ENCODE results near the gene CAMKMT.

Gene CAMKMT

GRCh38 chr2:44769349-44770011 is 407.7 kb downstream of the CAMKMT start:
- ATAC-seq (replicated peaks; ENCODE audit: extremely low read depth, poor library complexity, severe bottlenecking) (no peak), DNase-seq (ENCODE audit: low spot score in 2 of 2) (no peak)
- Mint-ChIP-seq H3K27ac (ENCODE audit: low read depth) (no peak overlapping the region), H3K4me3 (no peak overlapping the region), H3K27me3 (no peaks in the 10 kb centered on the region), H3K4me1 (no peaks in the 10 kb centered on the region), H3K9me3 (no peaks in the 10 kb centered on the region), H3K36me3 (ENCODE audit: insufficient read depth) (peaks cover under 1% of the 10 kb centered on the region)

GRCh38 chr2:44770221-44771195 is 408.8 kb downstream of the CAMKMT start:
- no peaks in the 10 kb centered on the region for H3K36me3 Mint-ChIP-seq (ENCODE audit: insufficient read depth)
- ATAC-seq (replicated peaks; ENCODE audit: extremely low read depth, poor library complexity, severe bottlenecking): no peak
- no peak for DNase-seq (ENCODE audit: low spot score in 2 of 2)
- H3K27ac Mint-ChIP-seq (ENCODE audit: low read depth): no peak overlapping the region
- H3K9me3 Mint-ChIP-seq: no peaks in the 10 kb centered on the region
- no peak overlapping the region for H3K4me3 Mint-ChIP-seq
- H3K27me3 Mint-ChIP-seq: no peaks in the 10 kb centered on the region
- no peaks in the 10 kb centered on the region for H3K4me1 Mint-ChIP-seq

GRCh38 chr2:44771522-44771921 is 409.8 kb downstream of the CAMKMT start:
- Mint-ChIP-seq H3K4me1 (no peaks in the 10 kb centered on the region), H3K9me3 (no peaks in the 10 kb centered on the region), H3K27ac (ENCODE audit: low read depth) (no peak overlapping the region), H3K4me3 (no peak overlapping the region), H3K36me3 (ENCODE audit: insufficient read depth) (no peaks in the 10 kb centered on the region), H3K27me3 (no peaks in the 10 kb centered on the region)
- ATAC-seq (replicated peaks; ENCODE audit: extremely low read depth, poor library complexity, severe bottlenecking) (no peak), DNase-seq (ENCODE audit: low spot score in 2 of 2) (no peak)

- no peak overlapping the region for H3K4me3 Mint-ChIP-seq
- no peaks in the 10 kb centered on the region for H3K9me3 Mint-ChIP-seq
- no peaks in the 10 kb centered on the region for H3K4me1 Mint-ChIP-seq
- ATAC-seq (replicated peaks; ENCODE audit: extremely low read depth, poor library complexity, severe bottlenecking): no peak
- no peak for DNase-seq (ENCODE audit: low spot score in 2 of 2)
- no peaks in the 10 kb centered on the region for H3K36me3 Mint-ChIP-seq (ENCODE audit: insufficient read depth)
- no peak overlapping the region for H3K27ac Mint-ChIP-seq (ENCODE audit: low read depth)
- no peaks in the 10 kb centered on the region for H3K27me3 Mint-ChIP-seq
These were observed 410.4 kb downstream of the CAMKMT start for GRCh38 chr2:44772131-44772530.

- H3K27me3 Mint-ChIP-seq: no peaks in the 10 kb centered on the region
- no peak for DNase-seq (ENCODE audit: low spot score in 2 of 2)
These were observed 411.1 kb downstream of the CAMKMT start for GRCh38 chr2:44772669-44773378.

GRCh38 chr2:44774826-44775492 is 413.2 kb downstream of the CAMKMT start:
- Mint-ChIP-seq H3K27me3 (no peaks in the 10 kb centered on the region), H3K4me3 (no peak overlapping the region), H3K27ac (ENCODE audit: low read depth) (no peak overlapping the region), H3K9me3 (no peaks in the 10 kb centered on the region), H3K36me3 (ENCODE audit: insufficient read depth) (no peaks in the 10 kb centered on the region), H3K4me1 (no peaks in the 10 kb centered on the region)
- ATAC-seq (replicated peaks; ENCODE audit: extremely low read depth, poor library complexity, severe bottlenecking) (no peak), DNase-seq (ENCODE audit: low spot score in 2 of 2) (no peak)

More at GRCh38 chr2:44772669-44773378, 411.1 kb downstream of the CAMKMT start:
- Mint-ChIP-seq H3K9me3 (no peaks in the 10 kb centered on the region), H3K27ac (ENCODE audit: low read depth) (no peak overlapping the region), H3K4me3 (no peak overlapping the region), H3K4me1 (no peaks in the 10 kb centered on the region), H3K36me3 (ENCODE audit: insufficient read depth) (no peaks in the 10 kb centered on the region)
- ATAC-seq (replicated peaks; ENCODE audit: extremely low read depth, poor library complexity, severe bottlenecking): no peak

- Mint-ChIP-seq H3K36me3 (ENCODE audit: insufficient read depth) (no peaks in the 10 kb centered on the region), H3K4me1 (no peaks in the 10 kb centered on the region), H3K27ac (ENCODE audit: low read depth) (no peak overlapping the region), H3K27me3 (no peaks in the 10 kb centered on the region), H3K4me3 (no peak overlapping the region), H3K9me3 (no peaks in the 10 kb centered on the region)
- DNase-seq (ENCODE audit: low spot score in 2 of 2) (no peak), ATAC-seq (replicated peaks; ENCODE audit: extremely low read depth, poor library complexity, severe bottlenecking) (no peak)
These were observed 415.3 kb downstream of the CAMKMT start for GRCh38 chr2:44777036-44777435.

GRCh38 chr2:44777537-44777936 is 415.8 kb downstream of the CAMKMT start:
- Mint-ChIP-seq H3K27ac (ENCODE audit: low read depth) (no peak overlapping the region), H3K4me1 (no peaks in the 10 kb centered on the region), H3K4me3 (no peak overlapping the region), H3K9me3 (no peaks in the 10 kb centered on the region), H3K27me3 (no peaks in the 10 kb centered on the region), H3K36me3 (ENCODE audit: insufficient read depth) (no peaks in the 10 kb centered on the region)
- no peak for ATAC-seq (replicated peaks; ENCODE audit: extremely low read depth, poor library complexity, severe bottlenecking)
- no peak for DNase-seq (ENCODE audit: low spot score in 2 of 2)

- Mint-ChIP-seq H3K27ac (ENCODE audit: low read depth) (no peak overlapping the region), H3K36me3 (ENCODE audit: insufficient read depth) (no peaks in the 10 kb centered on the region), H3K4me3 (no peak overlapping the region), H3K9me3 (no peaks in the 10 kb centered on the region), H3K27me3 (no peaks in the 10 kb centered on the region), H3K4me1 (no peaks in the 10 kb centered on the region)
- ATAC-seq (replicated peaks; ENCODE audit: extremely low read depth, poor library complexity, severe bottlenecking) (no peak), DNase-seq (ENCODE audit: low spot score in 2 of 2) (no peak)
These were observed 416.5 kb downstream of the CAMKMT start for GRCh38 chr2:44778221-44778654.

GRCh38 chr2:44778671-44779476 is 417.1 kb downstream of the CAMKMT start:
- ATAC-seq (replicated peaks; ENCODE audit: extremely low read depth, poor library complexity, severe bottlenecking): no peak
- Mint-ChIP-seq H3K27me3 (no peaks in the 10 kb centered on the region), H3K4me3 (no peak overlapping the region), H3K27ac (ENCODE audit: low read depth) (no peak overlapping the region), H3K9me3 (no peaks in the 10 kb centered on the region), H3K36me3 (ENCODE audit: insufficient read depth) (no peaks in the 10 kb centered on the region), H3K4me1 (no peaks in the 10 kb centered on the region)
- no peak for DNase-seq (ENCODE audit: low spot score in 2 of 2)

- DNase-seq (ENCODE audit: low spot score in 2 of 2) (no peak), ATAC-seq (replicated peaks; ENCODE audit: extremely low read depth, poor library complexity, severe bottlenecking) (no peak)
- Mint-ChIP-seq H3K9me3 (no peaks in the 10 kb centered on the region), H3K36me3 (ENCODE audit: insufficient read depth) (no peaks in the 10 kb centered on the region), H3K27ac (ENCODE audit: low read depth) (no peak overlapping the region), H3K27me3 (no peaks in the 10 kb centered on the region), H3K4me1 (no peaks in the 10 kb centered on the region), H3K4me3 (no peak overlapping the region)
These were observed 418.0 kb downstream of the CAMKMT start for GRCh38 chr2:44779793-44780192.

All from central memory CD8-positive, alpha-beta T cell (primary cell).